Colonic mucosa (tissue), 4 donors: ENCODE results near the gene TRPM6. TPM values are rescaled to one million over a fixed set of nuclear protein-coding genes. Genes with fewer than 3 reads are reported as not detected.

ENCODE experiments used
- DNase-seq: peaks from one replicate; pipeline ENCODE4 v3.0.0-alpha.2; 2020
- H3K27ac ChIP-seq: fragments of 200-600 bp; one replicate; pipeline ENCODE4 v1.8.0; 2021
- H3K27me3 ChIP-seq: fragments of 200-600 bp; one replicate; pipeline ENCODE4 v1.8.0; 2021
- H3K36me3 ChIP-seq: fragments of 200-600 bp; one replicate; pipeline ENCODE4 v1.8.0; 2021
- H3K4me1 ChIP-seq: fragments of 200-600 bp; one replicate; pipeline ENCODE4 v1.8.0; 2021; ENCODE audit warnings: mild to moderate bottlenecking
- H3K4me3 ChIP-seq: fragments of 200-600 bp; one replicate; pipeline ENCODE4 v1.8.0; 2021
- H3K9ac ChIP-seq, 2 donors: one replicate each; pipeline ENCODE4 v1.7.0; 2013; ENCODE audit warnings: control low read depth in 2 of 2, low read depth in 2 of 2, low read length in 2 of 2
- H3K9me3 ChIP-seq: fragments of 200-600 bp; one replicate; pipeline ENCODE4 v1.8.0; 2021
- intact Hi-C: fragments of 100-400 bp; cut with DNase I; formaldehyde crosslinking; loops from one replicate; pipeline ENCODE4 v1.14.1; 2022
- total RNA-seq, 2 donors: library from RNA; stranded (reverse); fragmentation: NEBNext Ultra II Directional in 1 of 2; extraction: Animal tissue kit (Norgen Biotek cat#: 25700) in 1 of 2; gene quantifications; one replicate each; pipeline ENCODE4 v1.2.1, GENCODE V29; 2021
- TF ChIP-seq, protein P1 (sequence below): fragments of 200-600 bp; IDR thresholded peaks from one replicate; pipeline ENCODE4 v1.8.0; 2022; ENCODE audit warnings: antibody characterized with exemption, mild to moderate bottlenecking
- donor health status: healthy.
- donor health status: DM: no; HTN: no; CAD: no.
- donor health status: DM: no; HTN: no; CAD: no.

Gene TRPM6
- total RNA-seq, 2 donors from 2014 or later, result 15.1 to 44.1 TPM

DNA sequence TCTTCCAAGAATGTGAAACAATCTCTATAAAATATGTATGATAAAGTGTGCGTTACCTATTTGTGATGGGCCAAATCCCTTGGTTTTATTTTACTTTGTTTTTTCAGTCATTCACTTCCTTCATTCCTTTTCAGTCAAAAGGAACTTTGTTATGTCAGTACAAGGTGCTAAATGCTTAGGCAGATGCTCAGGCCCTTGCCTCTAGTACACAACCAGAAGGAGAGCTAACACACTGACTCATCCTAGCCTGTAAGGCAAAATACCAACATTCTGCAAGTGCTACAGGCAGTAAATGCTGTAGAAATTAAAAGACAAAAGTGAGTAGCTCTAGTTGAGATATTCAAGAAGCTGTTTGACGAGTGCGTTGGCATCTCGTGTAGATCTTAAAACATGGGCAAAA, 49.4 kb downstream of the TRPM6 start:
- no peak overlapping the region for H3K9ac ChIP-seq
- H3K9me3 ChIP-seq, result no peaks in the 10 kb centered on the region
- TF ChIP-seq, protein P1, sequence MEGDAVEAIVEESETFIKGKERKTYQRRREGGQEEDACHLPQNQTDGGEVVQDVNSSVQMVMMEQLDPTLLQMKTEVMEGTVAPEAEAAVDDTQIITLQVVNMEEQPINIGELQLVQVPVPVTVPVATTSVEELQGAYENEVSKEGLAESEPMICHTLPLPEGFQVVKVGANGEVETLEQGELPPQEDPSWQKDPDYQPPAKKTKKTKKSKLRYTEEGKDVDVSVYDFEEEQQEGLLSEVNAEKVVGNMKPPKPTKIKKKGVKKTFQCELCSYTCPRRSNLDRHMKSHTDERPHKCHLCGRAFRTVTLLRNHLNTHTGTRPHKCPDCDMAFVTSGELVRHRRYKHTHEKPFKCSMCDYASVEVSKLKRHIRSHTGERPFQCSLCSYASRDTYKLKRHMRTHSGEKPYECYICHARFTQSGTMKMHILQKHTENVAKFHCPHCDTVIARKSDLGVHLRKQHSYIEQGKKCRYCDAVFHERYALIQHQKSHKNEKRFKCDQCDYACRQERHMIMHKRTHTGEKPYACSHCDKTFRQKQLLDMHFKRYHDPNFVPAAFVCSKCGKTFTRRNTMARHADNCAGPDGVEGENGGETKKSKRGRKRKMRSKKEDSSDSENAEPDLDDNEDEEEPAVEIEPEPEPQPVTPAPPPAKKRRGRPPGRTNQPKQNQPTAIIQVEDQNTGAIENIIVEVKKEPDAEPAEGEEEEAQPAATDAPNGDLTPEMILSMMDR, result no peak
- peak overlapping the region; percentile 40 for H3K27ac ChIP-seq
- no peak overlapping the region for H3K4me3 ChIP-seq
- no peaks in the 10 kb centered on the region for H3K4me1 ChIP-seq
- no peak for DNase-seq
- intact Hi-C loops, result no loop called here
- H3K27me3 ChIP-seq, result no peaks in the 10 kb centered on the region
- H3K36me3 ChIP-seq, result no peaks in the 10 kb centered on the region

DNA sequence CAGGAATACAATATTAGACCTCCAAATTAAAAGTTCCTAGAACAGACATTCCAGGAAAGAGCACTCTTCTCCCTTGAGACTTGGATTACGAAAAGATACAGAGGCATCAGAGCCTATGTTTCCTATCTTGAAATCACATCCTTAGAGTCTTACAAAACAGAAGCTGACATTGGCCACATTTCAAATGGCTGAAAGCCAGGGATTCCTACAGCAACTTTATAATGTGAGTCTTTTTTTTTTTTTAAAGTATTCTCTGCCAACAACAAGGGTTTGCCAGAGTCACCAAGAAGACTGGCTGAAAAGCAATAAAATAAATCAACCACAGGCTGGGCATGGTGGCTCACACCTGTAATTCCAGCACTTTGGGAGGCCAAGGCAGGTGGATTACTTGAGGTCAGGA, 63.1 kb downstream of the TRPM6 start:
- Histone ChIP-seq H3K9ac (no peak overlapping the region), H3K27ac (no peak overlapping the region), H3K27me3 (no peaks in the 10 kb centered on the region), H3K4me1 (no peaks in the 10 kb centered on the region), H3K36me3 (no peaks in the 10 kb centered on the region), H3K9me3 (no peaks in the 10 kb centered on the region), H3K4me3 (no peak overlapping the region)
- TF ChIP-seq, protein P1, result no peak
- peak; percentile 79 for DNase-seq
- intact Hi-C loops, result no loop called here

DNA sequence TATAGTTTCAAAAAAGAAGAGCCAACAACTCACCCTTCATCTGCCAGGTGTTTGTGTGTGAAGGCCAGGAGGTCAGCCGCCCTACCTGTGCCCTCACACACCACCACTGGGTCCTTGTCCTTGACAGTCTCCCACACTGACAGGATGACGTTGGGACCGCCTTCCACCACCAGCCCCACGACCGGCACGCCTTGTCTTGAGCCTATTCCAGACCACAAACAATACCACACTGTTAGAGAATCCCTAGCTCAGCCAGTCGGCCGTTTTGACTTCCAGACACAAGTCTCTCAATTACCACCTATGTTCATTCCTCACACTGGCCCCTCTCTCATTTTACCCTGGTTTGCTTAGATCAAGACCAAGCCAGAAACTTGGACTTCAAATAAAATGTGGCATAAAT, 66.1 kb downstream of the TRPM6 start:
- no peak for DNase-seq
- H3K4me1 ChIP-seq, result no peaks in the 10 kb centered on the region
- peak overlapping the region; percentile 4 for H3K4me3 ChIP-seq
- H3K9me3 ChIP-seq, result no peaks in the 10 kb centered on the region
- no peak overlapping the region for H3K27ac ChIP-seq
- no peaks in the 10 kb centered on the region for H3K36me3 ChIP-seq
- intact Hi-C loops, result no loop called here
- TF ChIP-seq, protein P1, result no peak
- no peaks in the 10 kb centered on the region for H3K27me3 ChIP-seq
- H3K9ac ChIP-seq, result no peak overlapping the region

DNA sequence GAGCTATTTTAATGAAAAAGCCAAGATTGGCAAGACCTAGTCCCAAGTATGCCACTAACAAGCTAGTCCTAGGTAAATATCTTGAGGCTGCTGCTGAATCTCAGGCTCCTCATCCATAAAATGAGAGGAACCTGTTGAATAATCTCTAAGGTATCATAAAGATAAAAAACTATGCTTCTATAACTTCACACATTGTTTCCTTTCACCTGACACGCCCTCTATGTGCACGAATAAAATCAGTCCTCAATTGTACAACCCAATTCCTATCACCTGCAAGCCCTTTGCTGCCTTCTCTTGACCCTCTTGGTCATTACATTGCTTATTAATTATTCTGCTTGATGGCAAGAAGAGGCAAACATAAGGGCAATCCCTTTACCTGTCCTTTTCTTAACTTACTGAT, 69.9 kb downstream of the TRPM6 start:
- H3K9ac ChIP-seq, result no peak overlapping the region
- DNase-seq, result peak; percentile 40
- no peaks in the 10 kb centered on the region for H3K9me3 ChIP-seq
- intact Hi-C loops, result no loop called here
- TF ChIP-seq, protein P1, result no peak
- H3K27me3 ChIP-seq, result no peaks in the 10 kb centered on the region
- no peaks in the 10 kb centered on the region for H3K4me1 ChIP-seq
- H3K27ac ChIP-seq, result peak overlapping the region; percentile 33
- no peaks in the 10 kb centered on the region for H3K36me3 ChIP-seq
- no peak overlapping the region for H3K4me3 ChIP-seq

DNA sequence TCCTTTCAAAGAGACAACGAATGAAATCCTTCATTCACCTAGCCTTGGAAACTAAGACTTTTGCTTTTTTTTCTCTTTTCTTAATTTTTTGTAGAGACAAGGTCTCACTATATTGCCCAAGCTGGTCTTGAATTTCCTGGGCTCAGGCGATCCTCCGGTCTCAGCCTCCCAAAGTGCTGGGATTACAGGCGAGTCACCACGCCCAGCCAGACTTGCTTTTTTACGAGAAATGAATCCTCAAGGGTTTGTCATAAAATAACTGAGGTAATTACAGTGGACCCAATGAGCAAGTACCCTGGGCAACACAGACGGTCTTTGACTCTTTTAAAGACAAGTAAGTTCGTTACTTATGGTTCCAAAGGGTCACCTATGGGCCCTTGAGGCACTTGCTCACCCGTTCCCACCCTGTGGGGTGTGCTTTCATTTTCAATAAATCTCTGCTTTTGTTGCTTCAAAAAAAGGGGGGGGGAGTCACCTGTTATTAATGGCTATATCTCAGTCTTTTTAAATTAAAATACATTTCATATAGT, 70.4 kb downstream of the TRPM6 start:
- no peak overlapping the region for H3K4me3 ChIP-seq
- no peaks in the 10 kb centered on the region for H3K4me1 ChIP-seq
- peak overlapping the region; percentile 33 for H3K27ac ChIP-seq
- intact Hi-C loops, result no loop called here
- no peaks in the 10 kb centered on the region for H3K9me3 ChIP-seq
- TF ChIP-seq, protein P1, result no peak
- no peaks in the 10 kb centered on the region for H3K27me3 ChIP-seq
- DNase-seq, result peak; percentile 67
- no peak overlapping the region for H3K9ac ChIP-seq
- no peaks in the 10 kb centered on the region for H3K36me3 ChIP-seq

DNA sequence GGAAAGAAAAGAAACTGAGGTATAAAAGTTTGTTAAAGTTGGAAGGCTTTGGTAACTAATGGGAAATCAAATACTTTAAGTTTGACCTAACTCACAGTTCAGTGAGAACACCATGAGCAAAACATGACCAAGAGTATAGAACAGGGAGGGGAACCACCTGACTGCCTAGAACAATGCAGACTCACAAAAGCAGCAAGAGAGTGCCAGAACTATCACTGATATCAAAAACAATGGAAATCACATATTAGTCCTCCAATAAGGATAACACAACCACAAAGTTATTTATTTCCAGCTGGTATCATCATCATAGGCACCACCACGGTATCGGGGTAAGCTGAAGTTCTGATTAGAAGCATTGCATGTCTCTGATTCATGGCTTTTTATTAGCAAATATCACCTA, 77.5 kb downstream of the TRPM6 start:
- Histone ChIP-seq H3K9me3 (no peaks in the 10 kb centered on the region), H3K27me3 (no peaks in the 10 kb centered on the region), H3K4me1 (no peaks in the 10 kb centered on the region), H3K36me3 (no peaks in the 10 kb centered on the region), H3K27ac (no peak overlapping the region), H3K4me3 (no peak overlapping the region), H3K9ac (no peak overlapping the region)
- intact Hi-C loops, result no loop called here
- no peak for DNase-seq
- TF ChIP-seq, protein P1, result no peak
